Activated CD4-positive, alpha-beta T cell treated with anti-CD3 and anti-CD28 coated beads, Interleukin-2, amount 10 ng/mL, durations not matched to agents 7 days and 5 days (primary cell): Measurements from ENCODE around the gene TSKU. TPM values are rescaled to one million over a fixed set of nuclear protein-coding genes. Genes with fewer than 3 reads are reported as not detected.

Experiments
- CTCF ChIA-PET: fragments of 350-600 bp; sonication (Branson Sonifier 250); formaldehyde crosslinking; loops from one replicate; lab custom pipeline; 2021; ENCODE audit warnings: antibody characterized with exemption; lab: Charles Lee
- POLR2A ChIA-PET: fragments of 350-600 bp; sonication (Branson Sonifier 250); formaldehyde crosslinking; loops from one replicate; lab custom pipeline; 2021; ENCODE audit warnings: antibody characterized with exemption; lab: Charles Lee
- DNase-seq: peaks from one replicate; pipeline ENCODE4 v3.0.0-alpha.2; 2020
- H3K27ac Mint-ChIP-seq: one replicate; pipeline ENCODE4 v1.8.0; 2021; ENCODE audit warnings: mild to moderate bottlenecking, moderate library complexity, mixed read lengths
- H3K27me3 Mint-ChIP-seq: one replicate; pipeline ENCODE4 v1.8.0; 2021; ENCODE audit warnings: mixed read lengths
- H3K36me3 Mint-ChIP-seq: one replicate; pipeline ENCODE4 v1.8.0; 2021; ENCODE audit warnings: low read depth, mixed read lengths
- H3K4me1 Mint-ChIP-seq: one replicate; pipeline ENCODE4 v1.8.0; 2021; ENCODE audit warnings: mixed read lengths
- H3K4me3 Mint-ChIP-seq: one replicate; pipeline ENCODE4 v1.8.0; 2021; ENCODE audit warnings: mild to moderate bottlenecking, moderate library complexity, mixed read lengths
- H3K9me3 Mint-ChIP-seq: one replicate; pipeline ENCODE4 v1.8.0; 2021; ENCODE audit warnings: mixed read lengths
- total RNA-seq, 2 experiments: library from RNA; stranded (reverse); gene quantifications; one replicate each; pipeline ENCODE4 v1.2.3, GENCODE V29; 2021

The TSKU gene
- total RNA-seq, 2 experiments from 2014 or later, result 0.99 to 1.3 TPM

- H3K9me3 Mint-ChIP-seq, result no peaks in the 10 kb centered on the region
- CTCF ChIA-PET, result no interaction called here
Observed at GRCh38 chr11:76745044-76745376, 38.1 kb upstream of the TSKU start.

DNA sequence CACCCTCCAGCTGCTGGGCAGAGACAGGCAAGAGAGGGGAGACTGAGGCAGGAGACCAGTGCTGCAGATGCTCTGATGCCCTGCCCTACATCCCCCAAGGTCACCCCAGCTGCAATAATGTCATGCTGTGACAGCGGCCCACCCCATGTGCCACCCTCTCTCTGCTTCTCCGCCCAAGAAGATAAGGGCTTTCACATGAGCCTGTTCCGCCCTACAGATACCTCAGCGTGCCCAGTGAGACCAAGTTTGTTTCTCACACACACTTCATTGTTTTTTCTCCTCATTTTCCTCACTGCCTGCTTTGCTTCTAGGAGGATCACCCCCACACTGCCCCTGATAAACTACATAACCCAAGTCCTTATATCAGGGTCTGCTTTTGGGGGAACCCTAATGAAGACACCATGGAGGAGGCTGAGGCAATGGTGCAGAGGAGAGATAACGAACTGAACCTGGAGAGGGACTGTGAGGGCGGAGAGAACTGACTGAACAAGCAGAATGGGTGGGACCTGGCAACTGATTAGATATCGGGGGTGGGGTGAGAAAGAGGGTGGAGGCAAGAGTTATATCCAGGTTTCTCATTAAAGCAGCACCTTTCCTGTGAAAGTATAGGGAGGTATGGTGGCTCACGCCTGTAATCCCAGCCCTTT lies 37.5 kb upstream of the TSKU start:
- DNase-seq, result no peak
- ChIA-PET POLR2A (no interaction called here), CTCF (no interaction called here)
- no peaks in the 10 kb centered on the region for H3K9me3 Mint-ChIP-seq
- no peaks in the 10 kb centered on the region for H3K36me3 Mint-ChIP-seq
- H3K4me3 Mint-ChIP-seq, result no peak overlapping the region
- H3K27me3 Mint-ChIP-seq, result peaks cover 7% of the 10 kb centered on the region
- H3K27ac Mint-ChIP-seq, result no peak overlapping the region
- no peaks in the 10 kb centered on the region for H3K4me1 Mint-ChIP-seq

More at GRCh38 chr11:76745044-76745376, 38.1 kb upstream of the TSKU start:
- DNase-seq, result no peak
- Mint-ChIP-seq H3K4me3 (no peak overlapping the region), H3K36me3 (no peaks in the 10 kb centered on the region), H3K4me1 (no peaks in the 10 kb centered on the region), H3K27me3 (peaks cover 7% of the 10 kb centered on the region), H3K27ac (no peak overlapping the region)
- POLR2A ChIA-PET, result no interaction called here

GRCh38 chr11:76747153-76747914 lies 35.8 kb upstream of the TSKU start:
- Mint-ChIP-seq H3K9me3 (no peaks in the 10 kb centered on the region), H3K4me1 (no peaks in the 10 kb centered on the region), H3K27ac (no peak overlapping the region), H3K27me3 (peaks cover 6% of the 10 kb centered on the region), H3K4me3 (no peak overlapping the region), H3K36me3 (no peaks in the 10 kb centered on the region)
- POLR2A ChIA-PET, result no interaction called here
- no peak for DNase-seq
- CTCF ChIA-PET, result interaction anchor here (0.7 to 2.0 kb wide), 4 partner anchors 11 to 54 kb away, joined by 3 to 6 read pairs (median 4); no protein-coding TSS in a partner anchor

DNA sequence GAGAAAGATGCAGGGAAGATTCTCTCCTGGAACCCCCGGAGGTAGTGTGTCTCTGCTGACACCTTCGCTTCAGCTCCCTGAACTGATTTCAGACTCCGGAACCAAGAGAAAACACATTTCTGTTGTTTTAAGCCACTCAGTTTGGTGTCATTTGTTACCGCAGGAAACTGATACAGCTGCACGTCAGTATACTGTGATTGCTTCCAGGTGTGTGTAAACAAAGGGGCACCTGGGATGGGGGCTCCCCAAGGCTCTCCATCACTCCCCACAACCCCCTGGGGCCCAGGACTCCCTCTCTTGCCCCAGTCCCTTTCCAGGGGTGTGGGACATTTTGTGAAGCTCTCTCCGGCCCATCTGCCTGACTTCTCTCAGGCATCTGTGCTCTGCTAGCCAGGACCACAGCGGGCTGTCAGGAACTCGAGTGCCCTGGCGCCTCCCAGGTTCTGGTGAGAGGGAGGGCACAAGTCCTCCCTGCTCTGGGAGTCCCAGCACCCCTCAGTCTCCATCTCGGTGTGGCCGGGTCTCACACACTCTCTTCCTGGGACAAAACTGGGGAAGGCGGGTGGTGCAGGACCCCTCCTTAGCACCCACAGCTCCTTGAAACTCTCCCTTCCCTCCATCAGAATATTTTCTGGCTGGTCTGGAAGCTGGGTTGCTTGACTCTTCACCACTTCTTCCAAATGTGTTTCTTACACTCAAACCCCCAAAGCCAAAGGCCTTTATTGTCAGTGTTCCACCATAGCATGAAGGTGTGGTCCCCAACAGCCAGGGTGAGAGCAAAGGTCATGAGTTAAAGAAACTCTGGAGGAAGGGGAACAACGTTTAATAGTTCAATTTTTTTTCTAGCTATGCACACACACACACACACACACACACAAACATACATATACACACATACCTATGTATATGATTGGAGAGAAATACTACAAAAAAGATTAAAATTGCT lies 35.0 kb upstream of the TSKU start:
- Mint-ChIP-seq H3K27me3 (peaks cover 5% of the 10 kb centered on the region), H3K27ac (no peak overlapping the region), H3K36me3 (no peaks in the 10 kb centered on the region), H3K9me3 (no peaks in the 10 kb centered on the region), H3K4me1 (no peaks in the 10 kb centered on the region), H3K4me3 (no peak overlapping the region)
- DNase-seq, result no peak
- ChIA-PET POLR2A (no interaction called here), CTCF (interaction anchor here (1.0 to 2.0 kb wide), 5 partner anchors 10 to 53 kb away, joined by 3 to 5 read pairs (median 3); no protein-coding TSS in a partner anchor)

DNA sequence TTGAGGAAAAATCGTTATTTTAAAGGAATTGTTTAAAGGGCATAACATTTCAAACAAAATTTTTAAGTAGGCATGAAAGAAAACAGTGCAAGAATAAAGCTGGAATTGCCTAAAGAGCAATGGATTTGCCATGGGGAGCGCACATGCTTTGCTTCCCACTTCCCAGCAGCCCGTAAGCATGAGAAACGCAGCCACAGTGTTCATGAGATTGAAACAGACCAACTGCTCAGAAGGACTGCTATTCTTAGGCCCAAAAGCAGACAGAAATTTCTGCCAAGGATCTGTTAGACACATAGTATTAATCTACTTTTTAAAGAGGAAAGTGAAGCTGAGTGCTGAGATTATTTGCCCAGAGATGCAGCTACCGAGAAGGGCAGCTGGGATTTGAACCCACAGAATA lies 34.2 kb upstream of the TSKU start:
- Mint-ChIP-seq H3K36me3 (no peaks in the 10 kb centered on the region), H3K27me3 (peaks cover 5% of the 10 kb centered on the region), H3K4me3 (no peak overlapping the region), H3K9me3 (no peaks in the 10 kb centered on the region), H3K4me1 (no peaks in the 10 kb centered on the region), H3K27ac (no peak overlapping the region)
- POLR2A ChIA-PET, result no interaction called here
- DNase-seq, result no peak
- CTCF ChIA-PET, result interaction anchor here (0.8 to 2.0 kb wide), 4 partner anchors 9 to 15 kb away, joined by 3 to 5 read pairs (median 4); no protein-coding TSS in a partner anchor

DNA sequence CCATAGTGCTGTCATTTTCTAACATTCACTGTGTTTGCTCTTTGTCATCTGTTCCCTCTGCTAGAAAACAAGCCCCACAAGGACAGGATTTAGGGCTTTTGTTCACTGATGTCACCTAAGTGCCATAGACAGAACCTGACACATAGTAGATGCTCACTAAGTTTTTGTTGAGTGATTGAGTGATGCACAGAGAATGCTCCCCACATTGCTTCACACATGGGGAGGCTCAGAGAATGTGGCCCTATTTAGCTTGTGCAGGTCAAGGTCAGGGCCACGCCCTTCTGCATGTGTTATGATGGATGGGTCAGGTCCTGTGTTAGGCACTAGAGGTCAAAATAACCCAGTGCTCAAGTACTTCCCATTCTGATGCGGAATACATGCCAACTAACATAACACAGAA lies 33.1 kb upstream of the TSKU start:
- peaks cover 5% of the 10 kb centered on the region for H3K27me3 Mint-ChIP-seq
- H3K36me3 Mint-ChIP-seq, result no peaks in the 10 kb centered on the region
- ChIA-PET CTCF (no interaction called here), POLR2A (no interaction called here)
- no peak overlapping the region for H3K4me3 Mint-ChIP-seq
- no peaks in the 10 kb centered on the region for H3K9me3 Mint-ChIP-seq
- no peaks in the 10 kb centered on the region for H3K4me1 Mint-ChIP-seq
- no peak for DNase-seq
- no peak overlapping the region for H3K27ac Mint-ChIP-seq

- H3K9me3 Mint-ChIP-seq, result no peaks in the 10 kb centered on the region
- no peak overlapping the region for H3K27ac Mint-ChIP-seq
- H3K36me3 Mint-ChIP-seq, result no peaks in the 10 kb centered on the region
- POLR2A ChIA-PET, result no interaction called here
- H3K4me3 Mint-ChIP-seq, result no peak overlapping the region
- no peaks in the 10 kb centered on the region for H3K4me1 Mint-ChIP-seq
- H3K27me3 Mint-ChIP-seq, result peaks cover 2% of the 10 kb centered on the region
- CTCF ChIA-PET, result interaction anchor here (0.6 kb wide), 1 partner anchor 295 kb away, joined by 3 read pairs; no protein-coding TSS in a partner anchor
- no peak for DNase-seq
Observed at GRCh38 chr11:76750746-76751145, 32.4 kb upstream of the TSKU start.

- H3K27me3 Mint-ChIP-seq, result no peaks in the 10 kb centered on the region
- H3K4me3 Mint-ChIP-seq, result no peak overlapping the region
- no peak overlapping the region for H3K27ac Mint-ChIP-seq
- POLR2A ChIA-PET, result no interaction called here
- CTCF ChIA-PET, result interaction anchor here (0.6 to 1.9 kb wide), 2 partner anchors 18 to 357 kb away, joined by 3 to 4 read pairs; no protein-coding TSS in a partner anchor
- H3K9me3 Mint-ChIP-seq, result no peaks in the 10 kb centered on the region
- no peak for DNase-seq
- H3K36me3 Mint-ChIP-seq, result no peaks in the 10 kb centered on the region
- no peaks in the 10 kb centered on the region for H3K4me1 Mint-ChIP-seq
Observed at GRCh38 chr11:76752321-76753143, 30.6 kb upstream of the TSKU start.

- no peaks in the 10 kb centered on the region for H3K4me1 Mint-ChIP-seq
- ChIA-PET CTCF (interaction anchor here (1.9 kb wide), 1 partner anchor 19 kb away, joined by 4 read pairs; no protein-coding TSS in a partner anchor), POLR2A (no interaction called here)
- no peaks in the 10 kb centered on the region for H3K36me3 Mint-ChIP-seq
- no peak overlapping the region for H3K27ac Mint-ChIP-seq
- H3K4me3 Mint-ChIP-seq, result no peak overlapping the region
- no peaks in the 10 kb centered on the region for H3K9me3 Mint-ChIP-seq
- H3K27me3 Mint-ChIP-seq, result peaks cover 2% of the 10 kb centered on the region
- no peak for DNase-seq
Observed at GRCh38 chr11:76753449-76753848, 29.7 kb upstream of the TSKU start.

DNA sequence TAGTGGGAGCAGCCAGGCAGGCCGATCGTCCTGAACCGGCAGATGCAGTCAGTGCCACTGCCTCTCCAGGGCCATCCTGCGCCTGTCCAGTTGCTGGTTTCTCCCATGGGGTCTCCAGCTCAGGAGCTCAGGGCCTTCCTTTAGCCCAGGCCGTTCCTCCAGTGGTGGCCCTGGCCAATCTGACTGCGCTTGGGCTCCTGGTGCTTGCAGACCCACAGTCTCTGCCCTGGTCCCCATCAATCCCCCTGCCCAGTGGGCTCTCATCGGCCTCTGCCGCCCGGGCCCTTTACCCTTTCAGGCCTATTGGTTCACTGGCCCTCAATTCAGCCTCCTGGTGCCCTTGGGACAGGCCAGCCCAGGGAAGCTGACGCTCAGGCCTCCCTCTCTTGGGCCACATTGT lies 29.2 kb upstream of the TSKU start:
- Mint-ChIP-seq H3K9me3 (no peaks in the 10 kb centered on the region), H3K36me3 (no peaks in the 10 kb centered on the region)

DNA sequence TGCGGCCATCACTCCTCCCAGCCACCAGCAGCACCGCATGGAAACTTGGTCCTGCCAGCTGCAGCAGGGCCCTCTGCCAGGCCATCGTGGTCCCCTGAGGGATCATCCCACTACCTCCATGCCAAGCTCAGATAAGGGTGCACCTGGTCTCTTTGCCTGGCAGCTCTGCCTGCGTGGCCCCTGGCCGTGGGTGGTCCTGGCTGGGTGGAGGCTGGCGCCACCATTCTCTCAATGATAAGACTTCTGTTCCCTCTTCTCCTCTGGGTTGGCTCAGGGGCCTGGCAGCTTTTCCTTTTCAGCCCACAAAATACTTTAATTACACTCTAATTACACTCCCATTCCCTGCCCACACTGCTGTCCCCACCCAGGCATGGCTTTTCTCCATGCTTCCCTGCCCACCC lies 26.8 kb upstream of the TSKU start:
- ChIA-PET CTCF (interaction anchor here (1.4 kb wide), 1 partner anchor 25 kb away, joined by 3 read pairs; no protein-coding TSS in a partner anchor), POLR2A (no interaction called here)
- Mint-ChIP-seq H3K4me1 (no peaks in the 10 kb centered on the region), H3K9me3 (no peaks in the 10 kb centered on the region), H3K4me3 (no peak overlapping the region), H3K27me3 (peaks cover 6% of the 10 kb centered on the region), H3K36me3 (no peaks in the 10 kb centered on the region), H3K27ac (no peak overlapping the region)
- no peak for DNase-seq

More for the DNA sequence above, 29.2 kb upstream of the TSKU start:
- Mint-ChIP-seq H3K4me3 (no peak overlapping the region), H3K27ac (no peak overlapping the region), H3K27me3 (peaks cover 6% of the 10 kb centered on the region), H3K4me1 (no peaks in the 10 kb centered on the region)
- ChIA-PET POLR2A (no interaction called here), CTCF (interaction anchor here (1.9 kb wide), 1 partner anchor 20 kb away, joined by 4 read pairs; no protein-coding TSS in a partner anchor)
- no peak for DNase-seq

DNA sequence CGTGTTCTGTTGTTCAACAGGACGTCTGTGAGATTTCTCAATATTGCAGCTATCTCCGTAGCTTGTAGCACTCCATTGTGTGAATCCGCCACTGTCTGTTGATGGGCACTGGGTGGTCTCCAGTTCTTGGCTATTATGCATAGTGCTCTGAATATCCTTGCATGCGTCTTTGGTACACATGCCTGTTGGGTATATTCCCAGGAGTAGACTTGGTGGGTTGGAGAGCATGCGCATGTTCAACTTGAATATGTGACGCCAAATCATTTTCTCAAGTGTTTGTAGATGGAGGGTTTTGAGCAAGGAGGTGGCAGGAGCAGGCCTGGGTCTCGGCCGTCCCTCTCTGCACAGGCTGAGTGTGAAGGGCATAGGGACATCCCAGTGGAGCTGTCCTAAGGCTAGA lies 24.8 kb upstream of the TSKU start:
- ChIA-PET CTCF (interaction anchor here (2.0 kb wide), 1 partner anchor 10 kb away, joined by 5 read pairs; no protein-coding TSS in a partner anchor), POLR2A (no interaction called here)
- H3K4me1 Mint-ChIP-seq, result no peaks in the 10 kb centered on the region
- H3K27ac Mint-ChIP-seq, result no peak overlapping the region
- no peak for DNase-seq
- no peaks in the 10 kb centered on the region for H3K36me3 Mint-ChIP-seq
- no peaks in the 10 kb centered on the region for H3K9me3 Mint-ChIP-seq
- no peak overlapping the region for H3K4me3 Mint-ChIP-seq
- H3K27me3 Mint-ChIP-seq, result peaks cover 6% of the 10 kb centered on the region
